GM19397 (cell line): ENCODE results near the gene PSMA1.
"Not testable (repeated sequence)": the region's sequence is repeated elsewhere in the genome, so short reads cannot be mapped to it uniquely, and the experiment has no call there.

ENCODE experiments used
- ATAC-seq: cut with Tn5 transposase; IDR thresholded peaks from one replicate; pipeline ENCODE4 v1.9.1; 2021; ENCODE audit warnings: mild to moderate bottlenecking, moderate library complexity; ENCODE audit not compliant: unreplicated experiment

The PSMA1 gene

GRCh38 chr11:14535166-14535565, 15.0 kb upstream of the PSMA1 start:
- not testable (repeated sequence) for ATAC-seq

DNA sequence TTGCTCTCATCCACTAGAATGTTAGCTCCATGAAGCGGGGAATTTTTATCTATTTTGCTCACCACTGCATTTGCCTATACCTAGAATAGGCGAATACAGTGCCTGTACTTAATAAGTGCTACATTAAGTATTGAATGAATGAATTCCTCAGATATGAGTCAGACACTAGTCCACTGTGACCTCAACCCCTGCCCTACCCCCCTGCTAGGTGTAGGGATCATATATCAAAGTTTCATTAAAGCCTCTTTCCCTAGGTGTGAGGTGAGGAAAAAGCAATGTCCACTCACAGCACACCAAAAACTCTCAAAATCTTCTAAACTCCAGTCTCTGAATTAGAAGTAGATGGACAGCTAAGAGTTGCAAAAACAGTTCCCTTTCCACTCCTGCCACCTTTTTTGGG, 9.8 kb upstream of the PSMA1 start:
- no peak for ATAC-seq

- ATAC-seq: no peak
These were observed 9.1 kb upstream of the PSMA1 start for GRCh38 chr11:14529321-14529720.

- ATAC-seq: no peak
These were observed 2.6 kb upstream of the PSMA1 start for GRCh38 chr11:14522801-14523200.

GRCh38 chr11:14522245-14522644, 2.1 kb upstream of the PSMA1 start:
- no peak for ATAC-seq

DNA sequence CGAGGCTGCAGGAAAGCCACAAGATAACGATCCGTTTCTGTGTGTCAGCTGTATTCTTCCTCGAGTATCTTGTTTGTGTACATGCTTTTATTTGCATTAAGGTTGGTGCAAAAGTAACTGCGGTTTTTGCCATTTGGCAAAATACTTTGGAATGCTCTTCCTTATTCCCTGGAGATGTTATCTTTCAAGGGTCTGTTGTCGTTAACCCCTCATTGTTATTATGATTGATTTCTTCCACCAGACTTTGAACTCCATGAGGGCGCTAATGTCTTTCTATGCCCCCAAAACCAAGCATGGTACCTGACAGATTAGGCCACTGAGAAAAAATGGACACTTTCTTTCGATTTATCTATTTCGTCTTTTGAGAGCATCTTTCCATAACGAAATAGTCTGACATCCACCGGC, 563 bp upstream of the PSMA1 start:
- ATAC-seq: no peak

DNA sequence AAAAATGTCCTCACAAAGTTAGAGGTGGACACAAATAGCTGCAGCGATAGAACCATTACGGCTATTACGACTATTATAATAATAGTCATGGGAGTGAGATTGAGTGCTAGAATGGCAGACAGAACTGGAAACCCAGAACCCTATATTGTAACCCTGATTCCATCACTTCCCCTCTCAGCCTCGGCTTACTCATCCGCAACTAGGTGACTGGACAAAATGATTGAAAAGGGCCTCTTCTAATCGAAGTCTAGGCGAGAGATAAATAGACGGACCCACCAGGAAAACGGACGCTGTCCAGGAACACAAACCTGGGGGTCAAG, 629 bp downstream of the PSMA1 start:
- peak; percentile 3 for ATAC-seq

- ATAC-seq: no peak
These were observed 1.4 kb downstream of the PSMA1 start for GRCh38 chr11:14518820-14519219.

GRCh38 chr11:14513800-14514199, 6.4 kb downstream of the PSMA1 start:
- no peak for ATAC-seq

DNA sequence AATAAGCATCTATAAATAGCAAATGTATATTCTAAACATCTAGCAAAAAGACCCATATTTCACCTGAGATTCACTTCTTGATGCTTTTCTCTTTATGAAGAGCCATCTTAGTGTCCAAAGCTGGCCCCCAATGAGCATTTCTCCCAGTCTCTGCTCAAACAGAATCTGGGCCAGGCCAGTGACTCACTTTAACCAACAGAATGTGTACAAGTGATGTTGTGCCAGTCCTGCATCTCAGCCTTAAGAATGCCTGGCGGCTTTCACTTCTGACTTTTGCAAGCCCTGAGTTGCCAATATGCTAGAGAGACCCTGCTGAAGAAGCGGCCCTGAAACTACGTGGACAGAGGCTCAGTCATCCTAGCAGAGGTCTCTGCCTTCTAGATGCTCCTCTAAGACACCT, 13.7 kb downstream of the PSMA1 start:
- ATAC-seq: no peak

DNA sequence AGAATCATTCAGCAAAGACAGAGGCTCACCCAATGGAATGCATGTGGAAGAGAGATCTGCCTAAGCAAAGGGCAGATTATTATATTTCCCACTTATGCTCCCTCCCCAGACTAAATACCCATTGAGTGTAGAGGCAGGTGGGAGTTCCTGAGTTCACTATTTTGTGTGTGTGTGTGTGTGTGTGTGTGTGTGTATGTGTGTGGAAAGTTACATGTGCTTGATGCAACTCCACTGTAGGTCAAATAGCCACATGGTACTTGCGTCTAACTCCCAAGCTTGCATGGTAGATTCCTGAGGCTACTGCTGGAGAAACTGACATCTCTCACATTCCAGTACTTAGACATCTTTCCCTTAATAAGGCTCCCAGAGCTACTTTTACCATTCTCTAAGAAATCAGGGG, 17.2 kb downstream of the PSMA1 start:
- ATAC-seq: no peak

DNA sequence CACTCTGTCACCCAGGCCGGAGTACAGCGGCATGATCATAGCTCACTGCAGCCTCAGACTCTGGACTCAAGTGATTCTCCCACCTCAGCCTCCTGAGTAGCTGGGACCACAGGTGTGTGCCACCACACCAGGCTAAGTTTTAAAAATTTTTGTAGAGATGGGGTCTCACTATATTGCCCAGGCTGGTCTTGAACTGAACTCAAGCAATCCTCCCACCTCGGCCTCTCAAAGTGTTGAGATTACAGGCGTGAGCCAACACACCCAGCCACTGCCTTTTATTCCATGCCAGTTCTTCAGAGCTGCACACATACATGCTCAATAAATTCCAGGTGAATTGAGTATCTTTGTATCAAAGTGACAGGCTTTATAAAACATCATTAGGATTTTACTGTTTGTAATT, 18.1 kb downstream of the PSMA1 start:
- ATAC-seq: no peak

DNA sequence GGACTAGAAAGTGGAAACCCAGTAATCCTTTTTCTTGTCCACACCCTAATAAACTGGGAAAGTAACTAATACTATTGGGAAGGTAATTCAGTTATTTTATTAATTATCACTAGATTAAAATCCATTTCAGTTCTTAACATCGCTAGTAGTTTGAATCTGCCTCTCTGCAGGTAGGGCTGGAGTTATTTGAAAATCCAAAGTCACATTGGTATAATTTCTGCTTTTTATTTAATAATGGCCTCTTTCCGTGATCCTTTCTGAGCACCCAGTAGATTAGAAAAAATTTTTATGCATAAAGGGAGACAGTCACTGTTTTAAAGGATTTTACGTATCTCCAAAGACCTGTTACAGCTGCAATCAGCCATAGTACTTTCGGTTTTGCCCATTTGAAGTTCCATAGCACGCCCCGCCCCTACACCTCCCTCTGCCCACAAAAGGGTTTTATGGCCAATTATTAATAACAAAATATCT, 20.0 kb downstream of the PSMA1 start:
- ATAC-seq: peak; percentile 37

- ATAC-seq: peak; percentile 95
These were observed 20.5 kb downstream of the PSMA1 start, which contains the start of gene COPB1 for GRCh38 chr11:14499560-14500180. TSS of gene COPB1 (minus strand) at chr11:14499811. CDS start at chr11:14498928, 883 bp downstream.

DNA sequence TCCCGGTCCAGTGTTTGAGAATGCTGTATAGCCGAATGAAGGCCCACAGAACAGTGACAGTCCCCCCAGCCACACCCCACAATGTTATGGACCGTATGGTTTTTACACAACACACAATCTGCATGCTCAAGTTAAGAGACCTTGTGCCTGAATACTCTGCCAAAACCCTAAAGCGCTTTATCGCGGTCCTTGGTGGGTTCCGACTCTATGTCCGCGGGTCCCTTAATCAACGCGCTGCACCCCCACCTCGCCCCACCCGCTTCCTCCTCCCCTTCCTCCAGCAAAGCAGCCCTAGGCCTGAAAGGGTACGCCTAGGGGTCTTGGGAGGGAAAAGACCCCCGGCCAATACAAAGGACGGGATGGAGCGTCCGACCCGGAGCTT, 21.0 kb downstream of the PSMA1 start:
- ATAC-seq: peak; percentile 14

DNA sequence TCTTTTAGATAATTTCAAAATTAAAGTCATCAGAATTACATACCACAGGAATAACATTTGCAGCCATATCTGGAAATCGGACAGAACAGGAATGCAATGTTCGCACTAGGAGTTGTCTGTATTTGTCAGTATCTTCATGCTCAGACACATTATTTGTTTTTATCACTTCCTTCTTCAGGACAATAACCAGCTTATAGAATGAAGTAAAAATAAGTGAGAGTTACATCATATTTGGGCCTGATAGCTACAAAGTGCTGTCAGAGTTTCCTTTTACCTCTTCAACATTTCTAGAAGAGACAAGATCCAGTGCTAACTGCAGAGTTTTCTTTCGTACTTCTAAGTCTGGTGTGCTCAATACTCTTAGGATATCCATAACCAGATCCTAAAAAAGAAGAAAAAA, 39.5 kb downstream of the PSMA1 start:
- no peak for ATAC-seq

DNA sequence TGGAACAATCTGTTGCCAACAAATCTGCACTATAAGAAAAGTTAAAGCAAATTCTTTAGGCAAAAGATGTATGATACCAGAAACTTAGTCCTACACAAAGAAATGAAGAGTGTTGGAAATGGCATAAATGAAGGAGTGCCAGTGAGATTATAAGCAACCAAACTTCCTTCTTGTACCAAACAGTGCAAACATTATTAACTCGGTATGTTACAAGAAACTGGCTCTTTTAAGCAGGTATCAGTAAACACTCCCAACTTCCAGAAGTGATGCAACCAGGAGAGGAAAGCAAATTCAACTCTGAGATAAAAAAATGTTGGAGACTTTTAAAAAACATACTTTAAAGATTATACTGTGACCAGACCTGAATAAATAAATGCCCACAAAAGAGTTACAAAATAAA, 49.1 kb downstream of the PSMA1 start:
- no peak for ATAC-seq

- ATAC-seq: no peak
These were observed 56.6 kb downstream of the PSMA1 start for GRCh38 chr11:14463623-14464022.

DNA sequence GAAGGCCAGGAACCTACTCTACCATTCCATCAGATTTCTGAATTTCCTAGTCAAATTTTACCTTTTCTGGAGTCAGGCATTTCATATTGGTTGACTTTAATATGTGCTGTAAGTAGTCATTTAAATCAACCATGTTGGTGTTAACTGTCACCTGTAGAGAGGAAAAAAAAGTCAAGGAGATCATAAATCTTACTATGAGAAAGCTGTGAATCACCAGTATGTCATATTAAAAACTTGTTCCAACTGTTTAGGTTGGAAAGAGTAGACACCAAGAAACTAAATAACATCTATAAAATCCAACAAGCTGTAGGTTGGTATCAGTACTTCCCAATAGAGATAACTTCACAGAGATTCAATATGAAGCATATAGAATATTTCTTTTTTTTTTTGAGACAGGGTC, 60.0 kb downstream of the PSMA1 start:
- no peak for ATAC-seq

DNA sequence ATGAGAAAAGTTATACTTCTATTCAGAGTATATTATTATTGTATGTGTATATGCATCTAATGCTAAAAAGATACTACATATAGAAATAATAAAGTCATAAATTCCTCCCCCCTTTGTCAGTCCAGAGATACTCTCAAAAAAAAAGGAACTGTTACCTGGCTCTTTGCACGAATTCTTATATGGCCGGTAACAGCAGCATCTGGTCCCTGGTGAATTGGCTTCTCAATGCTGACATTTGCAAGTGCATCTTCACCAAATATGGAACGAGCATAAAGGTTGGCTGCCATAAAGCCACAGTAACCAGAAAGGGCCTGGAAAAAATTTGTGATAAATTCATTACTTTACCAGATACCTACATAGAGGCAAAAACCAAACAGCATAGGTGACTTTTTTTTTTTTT, 61.8 kb downstream of the PSMA1 start:
- no peak for ATAC-seq

DNA sequence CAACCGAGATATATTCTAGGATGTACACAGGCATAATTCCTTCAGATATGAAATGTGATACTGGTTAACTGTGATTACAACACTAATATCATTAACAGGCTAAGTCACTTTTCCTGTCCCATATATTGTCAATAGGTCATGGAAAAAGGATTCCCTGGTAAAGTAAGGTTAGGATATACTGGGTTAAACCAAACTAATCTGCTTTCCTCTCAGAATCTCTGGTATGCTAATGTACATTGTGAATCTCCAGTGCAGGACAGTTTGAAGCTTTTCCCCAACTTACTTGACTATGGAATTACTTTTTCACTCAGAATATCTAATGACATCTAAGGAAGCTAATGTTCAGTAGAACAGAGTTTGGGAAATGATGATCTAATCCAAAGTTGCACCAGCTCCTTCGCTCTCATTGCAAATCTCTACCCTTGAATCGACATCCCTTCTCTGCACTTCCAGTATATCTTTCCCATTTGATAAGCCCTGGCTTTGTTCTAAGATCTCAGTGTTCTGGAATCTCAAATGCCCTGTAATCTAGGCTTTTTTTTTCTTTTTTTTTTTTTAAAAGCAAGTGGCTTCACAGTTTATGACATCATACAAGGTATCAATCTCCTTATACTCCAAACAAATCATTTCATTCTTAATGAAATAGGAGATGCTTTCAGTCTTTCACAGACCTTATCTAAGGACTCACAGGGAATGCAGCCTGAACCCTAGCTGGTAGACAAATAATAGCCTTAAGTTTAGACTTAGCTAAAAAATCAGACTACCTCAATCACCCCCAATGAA, 64.3 kb downstream of the PSMA1 start:
- ATAC-seq: no peak
